Sigmoid colon (tissue), 7 donors: ENCODE measurements around the gene VAX1. TPM values are rescaled to one million over a fixed set of nuclear protein-coding genes. Genes with fewer than 3 reads are reported as not detected.
"Not testable (repeated sequence)": the region's sequence is repeated elsewhere in the genome, so short reads cannot be mapped to it uniquely, and the experiment has no call there.

ENCODE experiments used
- DNase-seq: peaks from one replicate; pipeline ENCODE4 v3.0.0-alpha.2; 2019
- H3K27ac ChIP-seq, 4 donors: fragments of 200-600 bp; sonication (generic); one replicate each; pipeline ENCODE4 v1.5.1; 2016 to 2019; ENCODE audit warnings: mild to moderate bottlenecking in 1 of 4
- H3K27me3 ChIP-seq, 3 donors: fragments of 200-600 bp; sonication (generic); one replicate each; pipeline ENCODE4 v1.5.1; 2019; ENCODE audit warnings: mild to moderate bottlenecking in 1 of 3
- H3K36me3 ChIP-seq, 4 donors: fragments of 200-600 bp; sonication (generic); one replicate each; pipeline ENCODE4 v1.5.1; 2016 to 2019
- H3K4me1 ChIP-seq, 4 donors: fragments of 200-600 bp; sonication (generic); one replicate each; pipeline ENCODE4 v1.5.1; 2017 to 2019
- H3K4me3 ChIP-seq, 4 donors: fragments of 200-600 bp; sonication (generic); one replicate each; pipeline ENCODE4 v1.5.1; 2017 to 2019; ENCODE audit warnings: mild to moderate bottlenecking in 2 of 4, moderate library complexity in 1 of 4
- H3K9me3 ChIP-seq, 4 donors: fragments of 200-600 bp in 3 of 4; sonication (generic) in 3 of 4; one replicate each; pipeline versions ENCODE4 v1.5.1 to v1.6.1; 2013 to 2019
- EP300 ChIP-seq, 4 donors: sonication (generic); formaldehyde crosslinking; IDR thresholded peaks; one replicate each; pipeline ENCODE4 v1.6.1; 2017; ENCODE audit warnings: antibody characterized with exemption in 4 of 4
- POLR2A ChIP-seq, 2 donors: fragments of 450-650 bp; IDR thresholded peaks; one replicate each; pipeline ENCODE4 v1.6.1; 2016; ENCODE audit warnings: antibody characterized with exemption in 2 of 2, mild to moderate bottlenecking in 2 of 2, moderate library complexity in 2 of 2
- POLR2AphosphoS5 ChIP-seq, 4 donors: sonication (generic); formaldehyde crosslinking; IDR thresholded peaks; one replicate each; pipeline ENCODE4 v1.6.1; 2017; ENCODE audit warnings: antibody characterized with exemption in 4 of 4
- WGBS, 2 donors: extraction: QIAGEN DNeasy Blood & Tissue Kit; methylation state at CpG; one replicate each; pipeline ENCODE4 v1.1.7; 2013; 5-methylcytosine and 5-hydroxymethylcytosine counted together
- intact Hi-C: fragments of 100-400 bp; cut with DNase I; formaldehyde crosslinking; loops from one replicate; pipeline ENCODE4 v1.15.1; 2023
- polyA plus RNA-seq, 3 donors: library from polyadenylated mRNA; stranded (reverse); fragments of 200-250 nt; gene quantifications; one replicate each; pipeline ENCODE4 v1.2.3, GENCODE V29; 2013
- total RNA-seq, 4 donors: library from RNA; depleted of rRNA; stranded (reverse); fragments of >200 nt; gene quantifications; one replicate each; pipeline ENCODE4 v1.1.0, GENCODE V29; 2016
- TF ChIP-seq, protein P1 (sequence below), 4 experiments: fragments of 450-650 bp in 3 of 4; fragments of 200-600 bp in 1 of 4; IDR thresholded peaks; one replicate each; pipeline ENCODE4 v1.5.1; 2016 to 2019; ENCODE audit warnings: antibody characterized with exemption in 4 of 4, mild to moderate bottlenecking in 3 of 4, moderate library complexity in 2 of 4
- donor health status: healthy with polysubstance abuse.
- donor health status: Bipolar disorder and iron deficiency.
- donor health status: healthy.

Gene VAX1, protein sequence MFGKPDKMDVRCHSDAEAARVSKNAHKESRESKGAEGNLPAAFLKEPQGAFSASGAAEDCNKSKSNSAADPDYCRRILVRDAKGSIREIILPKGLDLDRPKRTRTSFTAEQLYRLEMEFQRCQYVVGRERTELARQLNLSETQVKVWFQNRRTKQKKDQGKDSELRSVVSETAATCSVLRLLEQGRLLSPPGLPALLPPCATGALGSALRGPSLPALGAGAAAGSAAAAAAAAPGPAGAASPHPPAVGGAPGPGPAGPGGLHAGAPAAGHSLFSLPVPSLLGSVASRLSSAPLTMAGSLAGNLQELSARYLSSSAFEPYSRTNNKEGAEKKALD
- total RNA-seq (not detected), polyA plus RNA-seq (not detected)

DNA sequence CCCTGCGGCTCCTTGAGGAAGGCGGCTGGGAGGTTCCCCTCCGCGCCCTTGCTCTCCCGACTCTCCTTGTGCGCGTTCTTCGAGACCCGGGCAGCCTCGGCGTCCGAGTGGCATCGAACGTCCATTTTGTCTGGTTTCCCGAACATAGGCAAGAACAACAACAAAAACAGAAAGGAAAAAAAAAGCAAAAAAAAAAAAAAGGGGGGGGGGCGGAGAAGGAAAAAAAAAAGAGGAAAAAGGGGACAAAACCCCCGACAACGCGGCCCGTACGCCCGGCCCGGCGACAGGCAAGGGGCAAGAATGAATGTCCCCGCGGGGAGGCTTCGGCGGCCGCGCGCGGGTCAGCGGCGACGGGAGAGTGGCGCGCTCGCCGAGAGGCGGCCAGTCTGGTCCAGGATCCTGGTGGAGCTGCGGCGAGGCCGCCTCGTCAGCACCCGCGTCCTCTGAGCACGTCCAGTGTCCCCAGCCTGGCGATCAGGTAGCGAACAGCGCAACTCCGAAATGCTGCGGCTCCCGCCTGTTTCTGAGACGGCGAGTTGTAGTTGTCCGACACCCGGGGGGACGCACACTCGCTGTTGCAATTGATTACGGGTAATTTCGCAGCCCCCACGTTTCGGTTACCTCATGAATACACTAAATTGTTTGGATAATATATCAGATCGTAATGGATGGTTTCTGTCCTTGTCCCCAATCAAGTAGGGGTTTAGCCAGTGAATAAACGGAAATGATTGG, at the start of gene VAX1:
VAX1 (minus strand) TSS at position 360 of the 732 bp plus-strand sequence; CDS start at position 146, 214 bp downstream.
- intact Hi-C loops, result no loop called here
- H3K9me3 ChIP-seq, result no peaks in the 10 kb centered on the region
- no peaks in the 10 kb centered on the region for H3K36me3 ChIP-seq
- H3K27me3 ChIP-seq, result peaks cover 72 to 99% (median 91%) of the 10 kb centered on the region in 3 donors
- 4% methylated on average over 64 to 65 of the region's 65 CpGs for WGBS, 2 donors
- H3K4me3 ChIP-seq, result peak within 1 kb of the TSS; percentile 8 to 44 (median 34)
- peaks cover 0 to 48% (median 38%) of the 10 kb centered on the region in 4 donors for H3K4me1 ChIP-seq
- no peak for DNase-seq
- TF ChIP-seq POLR2A (IDR thresholded peaks at IDR 0.05) (no peak), EP300 (IDR thresholded peaks at IDR 0.05) (no peak), POLR2AphosphoS5 (IDR thresholded peaks at IDR 0.05) (no peak)
- TF ChIP-seq, protein P1, sequence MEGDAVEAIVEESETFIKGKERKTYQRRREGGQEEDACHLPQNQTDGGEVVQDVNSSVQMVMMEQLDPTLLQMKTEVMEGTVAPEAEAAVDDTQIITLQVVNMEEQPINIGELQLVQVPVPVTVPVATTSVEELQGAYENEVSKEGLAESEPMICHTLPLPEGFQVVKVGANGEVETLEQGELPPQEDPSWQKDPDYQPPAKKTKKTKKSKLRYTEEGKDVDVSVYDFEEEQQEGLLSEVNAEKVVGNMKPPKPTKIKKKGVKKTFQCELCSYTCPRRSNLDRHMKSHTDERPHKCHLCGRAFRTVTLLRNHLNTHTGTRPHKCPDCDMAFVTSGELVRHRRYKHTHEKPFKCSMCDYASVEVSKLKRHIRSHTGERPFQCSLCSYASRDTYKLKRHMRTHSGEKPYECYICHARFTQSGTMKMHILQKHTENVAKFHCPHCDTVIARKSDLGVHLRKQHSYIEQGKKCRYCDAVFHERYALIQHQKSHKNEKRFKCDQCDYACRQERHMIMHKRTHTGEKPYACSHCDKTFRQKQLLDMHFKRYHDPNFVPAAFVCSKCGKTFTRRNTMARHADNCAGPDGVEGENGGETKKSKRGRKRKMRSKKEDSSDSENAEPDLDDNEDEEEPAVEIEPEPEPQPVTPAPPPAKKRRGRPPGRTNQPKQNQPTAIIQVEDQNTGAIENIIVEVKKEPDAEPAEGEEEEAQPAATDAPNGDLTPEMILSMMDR (IDR thresholded peaks at IDR 0.05), result no peak
- no peak within 1 kb of the TSS for H3K27ac ChIP-seq

- Histone ChIP-seq H3K27ac (no peak overlapping the region), H3K4me1 (no peaks in the 10 kb centered on the region), H3K9me3 (peaks cover 0 to 3% (median 0%) of the 10 kb centered on the region in 4 donors), H3K36me3 (no peaks in the 10 kb centered on the region), H3K27me3 (peaks cover 0 to 5% (median 0%) of the 10 kb centered on the region in 3 donors), H3K4me3 (no peak overlapping the region)
- peak; percentile 0 for DNase-seq
- intact Hi-C loops, result no loop called here
- WGBS, 2 donors, result 42 to 58% methylated on average over 4 of the region's 4 CpGs
- TF ChIP-seq EP300 (IDR thresholded peaks at IDR 0.05) (no peak), POLR2A (IDR thresholded peaks at IDR 0.05) (no peak)
Measured at GRCh38 chr10:117186832-117187615, 49.0 kb upstream of the VAX1 start.

DNA sequence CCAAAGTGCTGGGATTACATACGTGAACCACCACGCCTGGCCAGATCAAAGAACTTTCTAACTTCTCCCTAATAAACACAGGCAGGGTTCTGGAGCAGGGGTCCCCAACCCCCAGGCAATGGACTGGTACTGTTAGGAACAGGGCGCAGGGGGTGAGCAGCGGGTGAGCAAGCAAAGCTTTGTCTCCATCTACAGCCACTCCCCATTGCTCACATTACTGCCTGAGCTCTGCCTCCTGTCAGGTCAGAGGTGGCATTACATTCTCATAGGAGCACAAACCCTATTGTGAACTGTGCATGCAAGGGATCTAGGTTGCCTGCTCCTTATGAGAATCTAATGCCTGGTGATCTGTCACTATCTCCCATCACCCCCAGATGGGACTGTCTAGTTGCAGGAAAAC, 47.7 kb upstream of the VAX1 start:
- 93 to 95% methylated on average over 4 of the region's 4 CpGs for WGBS, 2 donors
- peak; percentile 12 for DNase-seq
- intact Hi-C loops, result not testable (repeated sequence)

GRCh38 chr10:117184821-117185220, 46.8 kb upstream of the VAX1 start:
- WGBS, 2 donors, result 86 to 88% methylated on average over 3 of the region's 3 CpGs

More for the DNA sequence above, 47.7 kb upstream of the VAX1 start:
- H3K4me3 ChIP-seq, H3K9me3 ChIP-seq, H3K4me1 ChIP-seq, H3K27ac ChIP-seq, H3K36me3 ChIP-seq: not testable (repeated sequence)
- peaks cover 0 to 11% (median 0%) of the 10 kb centered on the region in 3 donors for H3K27me3 ChIP-seq

DNA sequence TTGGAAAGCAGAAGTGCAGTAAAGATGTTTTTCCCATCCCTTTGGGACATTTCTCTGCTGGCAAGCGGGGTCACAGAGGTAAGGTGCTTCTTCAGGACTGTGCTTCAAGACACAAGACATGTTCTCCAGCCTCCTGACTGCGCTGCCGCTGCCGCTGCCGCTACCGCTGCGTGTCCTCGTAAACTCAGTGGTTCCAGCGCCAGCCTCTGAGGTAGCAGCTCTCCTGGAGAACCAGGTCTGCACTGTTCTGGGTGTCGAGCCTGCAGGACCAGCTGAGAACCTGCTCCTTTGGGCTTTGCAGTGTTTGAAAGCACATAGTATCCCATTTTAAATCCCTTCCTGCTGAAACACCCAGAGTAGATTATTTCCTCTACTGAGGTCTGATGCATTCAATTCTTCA, 46.2 kb upstream of the VAX1 start:
- intact Hi-C loops, result no loop called here
- TF ChIP-seq POLR2A (IDR thresholded peaks at IDR 0.05), result no peak
- TF ChIP-seq POLR2AphosphoS5 (IDR thresholded peaks at IDR 0.05), result no peak
- no peak for TF ChIP-seq EP300 (IDR thresholded peaks at IDR 0.05)
- TF ChIP-seq, protein P1 (IDR thresholded peaks at IDR 0.05), result no peak
- H3K36me3 ChIP-seq, result no peaks in the 10 kb centered on the region
- H3K9me3 ChIP-seq, result peaks cover 0 to 3% (median 0%) of the 10 kb centered on the region in 4 donors
- peaks cover 0 to 13% (median 0%) of the 10 kb centered on the region in 3 donors for H3K27me3 ChIP-seq
- no peaks in the 10 kb centered on the region for H3K4me1 ChIP-seq
- no peak overlapping the region for H3K27ac ChIP-seq
- 91% methylated on average over 10 of the region's 10 CpGs for WGBS, 2 donors
- peak; percentile 48 for DNase-seq
- no peak overlapping the region for H3K4me3 ChIP-seq

More at GRCh38 chr10:117184821-117185220, 46.8 kb upstream of the VAX1 start:
- peaks cover 0 to 3% (median 0%) of the 10 kb centered on the region in 4 donors for H3K9me3 ChIP-seq
- H3K36me3 ChIP-seq, result no peaks in the 10 kb centered on the region
- H3K4me1 ChIP-seq, result no peaks in the 10 kb centered on the region
- no peak overlapping the region for H3K27ac ChIP-seq
- intact Hi-C loops, result no loop called here
- DNase-seq, result no peak
- H3K27me3 ChIP-seq, result peaks cover 0 to 13% (median 0%) of the 10 kb centered on the region in 3 donors
- no peak overlapping the region for H3K4me3 ChIP-seq
- no peak for TF ChIP-seq POLR2AphosphoS5 (IDR thresholded peaks at IDR 0.05)
- TF ChIP-seq POLR2A (IDR thresholded peaks at IDR 0.05), result no peak
- TF ChIP-seq, protein P1 (IDR thresholded peaks at IDR 0.05), result no peak
- no peak for TF ChIP-seq EP300 (IDR thresholded peaks at IDR 0.05)
